ENCODE results near the gene ACVRL1.

Gene ACVRL1

GRCh38 chr12:51951199-51951842, 44.0 kb downstream of the ACVRL1 start, which contains the start of gene ACVR1B:
ACVR1B (plus strand) TSS chr12:51951699; CDS start chr12:51951744, 45 bp downstream.
- DNase-seq (ENCODE audit: low read depth): peak; percentile 97
- Histone ChIP-seq H3K27me3 (replicated peaks; ENCODE audit: control insufficient read depth, insufficient read depth, low read length) (no peaks in the 10 kb centered on the region), H3K36me3 (ENCODE audit: control insufficient read depth, insufficient read depth, low read length, severe bottlenecking) (no peaks in the 10 kb centered on the region), H3K4me1 (ENCODE audit: control insufficient read depth, insufficient read depth, low read length) (peaks cover 36% of the 10 kb centered on the region), H3K9ac (ENCODE audit: low read length) (peak within 1 kb of the TSS; percentile 98), H3K9me3 (ENCODE audit: control insufficient read depth, low read length) (no peaks in the 10 kb centered on the region), H3K4me3 (ENCODE audit: low read length) (peak within 1 kb of the TSS; percentile 95)

- peak overlapping the region; percentile 98 for H3K9ac ChIP-seq (ENCODE audit: low read length)
- no peaks in the 10 kb centered on the region for H3K36me3 ChIP-seq (ENCODE audit: control insufficient read depth, insufficient read depth, low read length, severe bottlenecking)
- peaks cover 37% of the 10 kb centered on the region for H3K4me1 ChIP-seq (ENCODE audit: control insufficient read depth, insufficient read depth, low read length)
- no peaks in the 10 kb centered on the region for H3K9me3 ChIP-seq (ENCODE audit: control insufficient read depth, low read length)
- peak overlapping the region; percentile 95 for H3K4me3 ChIP-seq (ENCODE audit: low read length)
- DNase-seq (ENCODE audit: low read depth): peak; percentile 51
- no peaks in the 10 kb centered on the region for H3K27me3 ChIP-seq (replicated peaks; ENCODE audit: control insufficient read depth, insufficient read depth, low read length)
Measured at GRCh38 chr12:51951843-51952722, 44.8 kb downstream of the ACVRL1 start.

GRCh38 chr12:51953089-51953488, 45.8 kb downstream of the ACVRL1 start:
- DNase-seq (ENCODE audit: low read depth): no peak
- no peaks in the 10 kb centered on the region for H3K27me3 ChIP-seq (replicated peaks; ENCODE audit: control insufficient read depth, insufficient read depth, low read length)
- H3K4me3 ChIP-seq (ENCODE audit: low read length): peak overlapping the region; percentile 95
- peaks cover 41% of the 10 kb centered on the region for H3K4me1 ChIP-seq (ENCODE audit: control insufficient read depth, insufficient read depth, low read length)
- no peaks in the 10 kb centered on the region for H3K36me3 ChIP-seq (ENCODE audit: control insufficient read depth, insufficient read depth, low read length, severe bottlenecking)
- no peaks in the 10 kb centered on the region for H3K9me3 ChIP-seq (ENCODE audit: control insufficient read depth, low read length)
- H3K9ac ChIP-seq (ENCODE audit: low read length): peak overlapping the region; percentile 98

- DNase-seq (ENCODE audit: low read depth): no peak
- no peaks in the 10 kb centered on the region for H3K27me3 ChIP-seq (replicated peaks; ENCODE audit: control insufficient read depth, insufficient read depth, low read length)
- no peaks in the 10 kb centered on the region for H3K36me3 ChIP-seq (ENCODE audit: control insufficient read depth, insufficient read depth, low read length, severe bottlenecking)
- peak overlapping the region; percentile 98 for H3K9ac ChIP-seq (ENCODE audit: low read length)
- H3K9me3 ChIP-seq (ENCODE audit: control insufficient read depth, low read length): no peaks in the 10 kb centered on the region
- H3K4me1 ChIP-seq (ENCODE audit: control insufficient read depth, insufficient read depth, low read length): peaks cover 46% of the 10 kb centered on the region
- H3K4me3 ChIP-seq (ENCODE audit: low read length): peak overlapping the region; percentile 95
Measured at GRCh38 chr12:51953864-51954263, 46.6 kb downstream of the ACVRL1 start.

GRCh38 chr12:51954561-51955361, 47.5 kb downstream of the ACVRL1 start:
- Histone ChIP-seq H3K36me3 (ENCODE audit: control insufficient read depth, insufficient read depth, low read length, severe bottlenecking) (no peaks in the 10 kb centered on the region), H3K9ac (ENCODE audit: low read length) (peak overlapping the region; percentile 98), H3K4me3 (ENCODE audit: low read length) (peak overlapping the region; percentile 95), H3K4me1 (ENCODE audit: control insufficient read depth, insufficient read depth, low read length) (peaks cover 54% of the 10 kb centered on the region), H3K9me3 (ENCODE audit: control insufficient read depth, low read length) (no peaks in the 10 kb centered on the region), H3K27me3 (replicated peaks; ENCODE audit: control insufficient read depth, insufficient read depth, low read length) (no peaks in the 10 kb centered on the region)
- DNase-seq (ENCODE audit: low read depth): peak; percentile 44

GRCh38 chr12:51955702-51956101, 48.4 kb downstream of the ACVRL1 start:
- Histone ChIP-seq H3K9me3 (ENCODE audit: control insufficient read depth, low read length) (no peaks in the 10 kb centered on the region), H3K27me3 (replicated peaks; ENCODE audit: control insufficient read depth, insufficient read depth, low read length) (no peaks in the 10 kb centered on the region), H3K4me3 (ENCODE audit: low read length) (peak overlapping the region; percentile 95), H3K4me1 (ENCODE audit: control insufficient read depth, insufficient read depth, low read length) (peaks cover 62% of the 10 kb centered on the region), H3K36me3 (ENCODE audit: control insufficient read depth, insufficient read depth, low read length, severe bottlenecking) (peaks cover 3% of the 10 kb centered on the region), H3K9ac (ENCODE audit: low read length) (peak overlapping the region; percentile 98)
- DNase-seq (ENCODE audit: low read depth): no peak

GRCh38 chr12:51958542-51958941, 51.2 kb downstream of the ACVRL1 start:
- H3K9me3 ChIP-seq (ENCODE audit: control insufficient read depth, low read length): no peaks in the 10 kb centered on the region
- no peak overlapping the region for H3K9ac ChIP-seq (ENCODE audit: low read length)
- H3K4me1 ChIP-seq (ENCODE audit: control insufficient read depth, insufficient read depth, low read length): peaks cover 73% of the 10 kb centered on the region
- no peaks in the 10 kb centered on the region for H3K27me3 ChIP-seq (replicated peaks; ENCODE audit: control insufficient read depth, insufficient read depth, low read length)
- no peak for DNase-seq (ENCODE audit: low read depth)
- H3K4me3 ChIP-seq (ENCODE audit: low read length): no peak overlapping the region
- peaks cover 10% of the 10 kb centered on the region for H3K36me3 ChIP-seq (ENCODE audit: control insufficient read depth, insufficient read depth, low read length, severe bottlenecking)

GRCh38 chr12:51959211-51959610, 51.9 kb downstream of the ACVRL1 start:
- H3K9ac ChIP-seq (ENCODE audit: low read length): peak overlapping the region; percentile 62
- no peak for DNase-seq (ENCODE audit: low read depth)
- H3K4me1 ChIP-seq (ENCODE audit: control insufficient read depth, insufficient read depth, low read length): peaks cover 66% of the 10 kb centered on the region
- peak overlapping the region; percentile 70 for H3K4me3 ChIP-seq (ENCODE audit: low read length)
- peaks cover 17% of the 10 kb centered on the region for H3K36me3 ChIP-seq (ENCODE audit: control insufficient read depth, insufficient read depth, low read length, severe bottlenecking)
- no peaks in the 10 kb centered on the region for H3K27me3 ChIP-seq (replicated peaks; ENCODE audit: control insufficient read depth, insufficient read depth, low read length)
- no peaks in the 10 kb centered on the region for H3K9me3 ChIP-seq (ENCODE audit: control insufficient read depth, low read length)

GRCh38 chr12:51959921-51960320, 52.6 kb downstream of the ACVRL1 start:
- no peak for DNase-seq (ENCODE audit: low read depth)

GRCh38 chr12:51960488-51960887, 53.2 kb downstream of the ACVRL1 start:
- no peak overlapping the region for H3K4me3 ChIP-seq (ENCODE audit: low read length)
- no peaks in the 10 kb centered on the region for H3K27me3 ChIP-seq (replicated peaks; ENCODE audit: control insufficient read depth, insufficient read depth, low read length)
- no peak for DNase-seq (ENCODE audit: low read depth)
- H3K4me1 ChIP-seq (ENCODE audit: control insufficient read depth, insufficient read depth, low read length): peaks cover 53% of the 10 kb centered on the region
- no peak overlapping the region for H3K9ac ChIP-seq (ENCODE audit: low read length)
- no peaks in the 10 kb centered on the region for H3K9me3 ChIP-seq (ENCODE audit: control insufficient read depth, low read length)
- H3K36me3 ChIP-seq (ENCODE audit: control insufficient read depth, insufficient read depth, low read length, severe bottlenecking): peaks cover 17% of the 10 kb centered on the region

More at GRCh38 chr12:51959921-51960320, 52.6 kb downstream of the ACVRL1 start:
- H3K27me3 ChIP-seq (replicated peaks; ENCODE audit: control insufficient read depth, insufficient read depth, low read length): no peaks in the 10 kb centered on the region
- H3K9ac ChIP-seq (ENCODE audit: low read length): peak overlapping the region; percentile 62
- H3K4me3 ChIP-seq (ENCODE audit: low read length): no peak overlapping the region
- no peaks in the 10 kb centered on the region for H3K9me3 ChIP-seq (ENCODE audit: control insufficient read depth, low read length)
- peaks cover 59% of the 10 kb centered on the region for H3K4me1 ChIP-seq (ENCODE audit: control insufficient read depth, insufficient read depth, low read length)
- peaks cover 17% of the 10 kb centered on the region for H3K36me3 ChIP-seq (ENCODE audit: control insufficient read depth, insufficient read depth, low read length, severe bottlenecking)

GRCh38 chr12:51960890-51961289, 53.6 kb downstream of the ACVRL1 start:
- no peak overlapping the region for H3K4me3 ChIP-seq (ENCODE audit: low read length)
- peaks cover 49% of the 10 kb centered on the region for H3K4me1 ChIP-seq (ENCODE audit: control insufficient read depth, insufficient read depth, low read length)
- H3K9me3 ChIP-seq (ENCODE audit: control insufficient read depth, low read length): no peaks in the 10 kb centered on the region
- H3K9ac ChIP-seq (ENCODE audit: low read length): no peak overlapping the region
- H3K27me3 ChIP-seq (replicated peaks; ENCODE audit: control insufficient read depth, insufficient read depth, low read length): no peaks in the 10 kb centered on the region
- no peak for DNase-seq (ENCODE audit: low read depth)
- H3K36me3 ChIP-seq (ENCODE audit: control insufficient read depth, insufficient read depth, low read length, severe bottlenecking): peaks cover 17% of the 10 kb centered on the region
